PFSK-1 (cell line): ENCODE results near the gene PI4KB.

Experiments
- FOXP2 ChIP-seq: optimal IDR thresholded peaks from 2 replicates; pipeline ENCODE3; 2011; ENCODE audit warnings: borderline replicate concordance, control low read depth, inconsistent platforms; ENCODE audit not compliant: insufficient read depth; ENCODE audit errors: extremely low read length, extremely low read depth
- POLR2AphosphoS5 ChIP-seq: IDR thresholded peaks from 2 replicates; pipeline ENCODE4 v1.6.1; 2012; ENCODE audit warnings: low read depth, mild to moderate bottlenecking, control low read depth, low read length, moderate library complexity
- SIN3A ChIP-seq: IDR thresholded peaks from 2 replicates; pipeline ENCODE4 v1.6.1; 2012; ENCODE audit warnings: mild to moderate bottlenecking, low read length, moderate library complexity, borderline replicate concordance; ENCODE audit not compliant: insufficient read depth
- TAF1 ChIP-seq: IDR thresholded peaks from 2 replicates; pipeline ENCODE4 v1.6.1; 2012; ENCODE audit warnings: low read length, control low read depth, borderline replicate concordance; ENCODE audit not compliant: insufficient read depth
- TF ChIP-seq, protein P1 (sequence below), 2 experiments: IDR thresholded peaks; 2 replicates each; pipeline versions ENCODE4 v1.6.1 to v1.8.0; 2011 to 2012; ENCODE audit warnings: low read depth in 2 of 2, low read length in 2 of 2, control low read depth in 1 of 2, inconsistent platforms in 1 of 2, mild to moderate bottlenecking in 1 of 2, moderate library complexity in 1 of 2; ENCODE audit not compliant: insufficient read depth in 1 of 2

The PI4KB gene

DNA sequence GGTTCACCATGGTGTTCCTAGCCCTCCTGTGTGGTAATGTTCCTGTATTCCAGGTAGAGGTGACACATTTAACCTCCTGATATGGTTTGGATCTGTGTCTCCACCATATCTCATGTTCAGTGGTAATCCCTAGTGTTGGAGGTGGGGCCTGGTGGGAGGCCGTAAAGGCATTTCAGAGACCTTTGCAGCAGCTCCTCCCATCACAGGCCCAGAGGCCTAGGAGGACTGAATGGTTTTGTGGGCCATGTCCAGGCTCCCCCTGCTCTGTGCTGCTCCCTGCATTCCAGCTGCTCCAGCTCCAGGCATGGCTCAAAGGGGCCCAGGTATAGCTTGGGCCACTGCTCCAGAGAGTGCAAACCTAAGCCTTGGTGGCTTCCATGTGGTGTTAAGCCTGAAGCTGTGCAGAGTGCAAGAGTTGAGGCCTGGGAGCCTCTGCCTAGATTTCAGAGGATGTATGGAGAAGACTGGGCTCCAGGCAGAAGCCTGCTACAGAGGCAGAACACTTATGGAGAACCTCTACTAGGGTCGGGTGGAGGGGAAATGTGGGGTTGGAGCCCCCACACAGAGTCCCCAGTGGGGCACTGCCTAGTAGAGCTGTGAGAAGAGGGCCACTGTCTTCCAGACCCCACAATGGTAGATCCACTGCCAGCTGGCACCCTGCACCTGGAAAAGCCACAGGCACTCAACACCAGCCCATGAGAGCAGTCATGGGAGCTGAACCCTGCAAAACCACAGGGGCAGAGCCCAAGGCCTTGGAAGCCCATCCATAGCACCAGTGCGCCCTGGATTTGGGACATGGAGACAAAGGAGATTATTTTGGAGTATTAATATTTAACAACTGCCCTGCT, 35.3 kb upstream of the PI4KB start:
- TF ChIP-seq TAF1 = no peak
- TF ChIP-seq, protein P1, sequence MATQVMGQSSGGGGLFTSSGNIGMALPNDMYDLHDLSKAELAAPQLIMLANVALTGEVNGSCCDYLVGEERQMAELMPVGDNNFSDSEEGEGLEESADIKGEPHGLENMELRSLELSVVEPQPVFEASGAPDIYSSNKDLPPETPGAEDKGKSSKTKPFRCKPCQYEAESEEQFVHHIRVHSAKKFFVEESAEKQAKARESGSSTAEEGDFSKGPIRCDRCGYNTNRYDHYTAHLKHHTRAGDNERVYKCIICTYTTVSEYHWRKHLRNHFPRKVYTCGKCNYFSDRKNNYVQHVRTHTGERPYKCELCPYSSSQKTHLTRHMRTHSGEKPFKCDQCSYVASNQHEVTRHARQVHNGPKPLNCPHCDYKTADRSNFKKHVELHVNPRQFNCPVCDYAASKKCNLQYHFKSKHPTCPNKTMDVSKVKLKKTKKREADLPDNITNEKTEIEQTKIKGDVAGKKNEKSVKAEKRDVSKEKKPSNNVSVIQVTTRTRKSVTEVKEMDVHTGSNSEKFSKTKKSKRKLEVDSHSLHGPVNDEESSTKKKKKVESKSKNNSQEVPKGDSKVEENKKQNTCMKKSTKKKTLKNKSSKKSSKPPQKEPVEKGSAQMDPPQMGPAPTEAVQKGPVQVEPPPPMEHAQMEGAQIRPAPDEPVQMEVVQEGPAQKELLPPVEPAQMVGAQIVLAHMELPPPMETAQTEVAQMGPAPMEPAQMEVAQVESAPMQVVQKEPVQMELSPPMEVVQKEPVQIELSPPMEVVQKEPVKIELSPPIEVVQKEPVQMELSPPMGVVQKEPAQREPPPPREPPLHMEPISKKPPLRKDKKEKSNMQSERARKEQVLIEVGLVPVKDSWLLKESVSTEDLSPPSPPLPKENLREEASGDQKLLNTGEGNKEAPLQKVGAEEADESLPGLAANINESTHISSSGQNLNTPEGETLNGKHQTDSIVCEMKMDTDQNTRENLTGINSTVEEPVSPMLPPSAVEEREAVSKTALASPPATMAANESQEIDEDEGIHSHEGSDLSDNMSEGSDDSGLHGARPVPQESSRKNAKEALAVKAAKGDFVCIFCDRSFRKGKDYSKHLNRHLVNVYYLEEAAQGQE (IDR thresholded peaks at IDR 0.05; ENCODE audit: insufficient read depth in 1 of 2, low read depth in 2 of 2, low read length in 2 of 2) = no peak
- no peak for TF ChIP-seq SIN3A
- TF ChIP-seq FOXP2 = no peak
- TF ChIP-seq POLR2AphosphoS5 = no peak

DNA sequence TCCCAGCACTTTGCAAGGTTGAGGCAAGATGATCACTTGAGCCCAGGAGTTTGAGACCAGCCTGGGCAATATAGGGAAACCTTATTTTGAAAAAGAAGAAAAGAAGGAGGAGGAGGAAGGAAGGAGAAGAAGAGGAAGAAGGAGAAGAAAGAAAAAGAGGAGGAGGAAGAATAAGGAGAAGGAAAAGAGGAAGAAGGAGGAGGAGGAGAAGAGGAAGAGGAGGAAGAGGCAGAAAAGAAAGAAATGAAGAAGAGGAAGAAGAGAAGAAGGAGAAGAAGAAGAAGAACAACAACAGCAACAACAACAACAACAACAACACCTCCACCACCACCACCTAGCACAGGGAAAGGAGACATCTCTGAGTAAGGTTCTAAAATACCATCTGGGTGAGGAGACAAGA, 34.7 kb upstream of the PI4KB start:
- TF ChIP-seq FOXP2 = no peak
- TF ChIP-seq, protein P1 (IDR thresholded peaks at IDR 0.05; ENCODE audit: insufficient read depth in 1 of 2, low read depth in 2 of 2, low read length in 2 of 2) = no peak
- no peak for TF ChIP-seq TAF1
- no peak for TF ChIP-seq POLR2AphosphoS5
- TF ChIP-seq SIN3A = no peak

DNA sequence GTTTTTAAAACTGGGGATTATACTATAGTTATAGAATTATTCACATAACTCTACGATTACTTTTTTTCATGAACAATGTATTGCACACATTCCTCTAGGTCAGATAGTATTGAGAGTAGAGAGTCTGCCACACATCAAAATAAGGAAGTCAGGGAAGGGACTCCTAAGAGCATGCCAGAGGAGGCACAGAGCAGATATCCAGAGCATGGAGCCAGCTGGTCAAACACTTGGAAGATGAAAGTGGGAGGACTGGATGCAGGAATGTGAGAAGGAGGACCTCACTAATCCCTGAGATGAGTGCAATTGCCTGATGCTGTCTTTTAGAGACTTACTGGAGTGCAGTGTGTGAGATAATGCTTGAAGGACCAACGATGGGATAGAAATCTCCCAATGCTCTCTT, 29.5 kb upstream of the PI4KB start:
- TF ChIP-seq TAF1 (no peak), SIN3A (no peak), POLR2AphosphoS5 (no peak), FOXP2 (no peak)
- TF ChIP-seq, protein P1 (IDR thresholded peaks at IDR 0.05; ENCODE audit: insufficient read depth in 1 of 2, low read depth in 2 of 2, low read length in 2 of 2) = no peak

DNA sequence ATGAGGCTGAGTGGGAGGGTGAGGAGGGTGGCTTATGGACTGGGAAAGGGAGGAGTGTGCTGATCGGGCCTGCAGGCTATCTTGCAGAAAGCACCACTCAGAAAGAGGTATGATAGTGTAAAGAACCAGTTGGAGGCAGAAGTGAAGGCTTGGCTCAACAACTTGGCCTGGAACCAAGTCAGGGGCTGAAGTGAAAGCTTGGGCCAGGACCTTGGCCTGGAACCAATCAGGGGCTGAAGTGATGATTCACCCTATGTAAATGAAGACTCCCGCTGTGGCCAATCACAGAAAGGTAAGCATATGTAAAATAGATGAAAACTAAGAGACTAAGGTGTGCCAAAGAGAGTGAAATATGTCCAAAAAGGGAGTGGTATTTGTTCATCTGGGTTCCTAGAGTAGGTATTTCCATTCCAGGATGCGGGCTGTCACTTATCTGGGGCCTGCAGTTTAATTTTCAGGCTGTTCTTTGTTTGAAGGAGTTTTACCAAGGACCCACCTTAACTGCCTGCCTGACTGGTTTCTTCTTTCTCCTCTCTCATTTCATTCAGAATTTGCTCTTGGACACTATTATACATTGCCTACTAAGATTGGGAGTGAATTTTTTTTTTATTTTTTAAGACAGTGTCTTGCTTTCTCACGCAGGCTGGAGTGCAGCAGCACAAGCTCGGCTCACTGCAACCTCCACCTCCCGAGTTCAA, 25.0 kb upstream of the PI4KB start:
- TF ChIP-seq FOXP2 (no peak), POLR2AphosphoS5 (no peak), SIN3A (no peak), TAF1 (no peak)
- TF ChIP-seq, protein P1 (IDR thresholded peaks at IDR 0.05; ENCODE audit: insufficient read depth in 1 of 2, low read depth in 2 of 2, low read length in 2 of 2) = no peak
